OCI-LY7 (cell line): ENCODE data around the gene F3. TPM values are rescaled to one million over a fixed set of nuclear protein-coding genes. Genes with fewer than 3 reads are reported as not detected.

Source experiments
- BruUV-seq: library from RNA; stranded (reverse); fragments of 400-500 nt; replicated peaks from 2 replicates; lab custom pipeline; 2021; lab: Mats Ljungman, UMichigan
- CTCF ChIA-PET: fragments of 300-600 bp; sonication (Branson Sonifier 250); formaldehyde crosslinking; loops from one replicate; lab custom pipeline; 2022; ENCODE audit warnings: antibody characterized with exemption; ENCODE audit not compliant: unreplicated experiment; lab: Charles Lee
- POLR2A ChIA-PET: fragments of 300-600 bp; sonication (Branson Sonifier 250); formaldehyde crosslinking; loops from one replicate; lab custom pipeline; 2022; ENCODE audit warnings: antibody characterized with exemption; lab: Charles Lee
- DNase-seq: peaks from one replicate; pipeline ENCODE4 v3.0.0-alpha.2; 2015; ENCODE audit warnings: low spot score
- H2AFZ ChIP-seq: fragments of 200-600 bp; sonication (generic), shearing (Covaris generic); 2 replicates; pipeline ENCODE4 v1.6.1; 2014; ENCODE audit warnings: mild to moderate bottlenecking, antibody characterized with exemption, low read length, moderate library complexity
- H3K27ac ChIP-seq: fragments of 200-600 bp; sonication (generic); 2 replicates; pipeline ENCODE4 v1.5.1; 2014; ENCODE audit warnings: mixed run types, low read depth, mild to moderate bottlenecking, moderate library complexity, low read length, inconsistent platforms; ENCODE audit not compliant: poor library complexity, severe bottlenecking
- H3K36me3 ChIP-seq: fragments of 200-600 bp; sonication (generic); 2 replicates; pipeline ENCODE4 v1.6.1; 2014; ENCODE audit warnings: mild to moderate bottlenecking, antibody characterized with exemption, low read length, moderate library complexity, mixed read lengths; ENCODE audit not compliant: insufficient read depth
- H3K4me1 ChIP-seq: fragments of 200-600 bp; sonication (generic); 2 replicates; pipeline ENCODE4 v1.5.1; 2014; ENCODE audit warnings: mild to moderate bottlenecking, low read length; ENCODE audit not compliant: insufficient read depth, poor library complexity, severe bottlenecking
- H3K4me2 ChIP-seq: fragments of 200-600 bp; sonication (generic); 2 replicates; pipeline ENCODE4 v1.6.1; 2014; ENCODE audit warnings: mild to moderate bottlenecking, low read length
- H3K4me3 ChIP-seq: fragments of 200-600 bp; sonication (generic); 2 replicates; pipeline ENCODE4 v1.5.1; 2014; ENCODE audit warnings: mild to moderate bottlenecking, low read depth, low read length; ENCODE audit not compliant: poor library complexity, severe bottlenecking
- H3K79me2 ChIP-seq: fragments of 200-600 bp; sonication (generic); 2 replicates; pipeline ENCODE4 v1.6.1; 2016; ENCODE audit warnings: low read depth, mild to moderate bottlenecking, low read length, moderate library complexity, mixed read lengths; ENCODE audit not compliant: insufficient read depth
- H3K9me2 ChIP-seq: fragments of 200-600 bp; sonication (generic); 2 replicates; pipeline ENCODE4 v1.6.1; 2016; ENCODE audit warnings: mild to moderate bottlenecking, low read length, mixed read lengths; ENCODE audit not compliant: insufficient read depth
- H3K9me3 ChIP-seq: fragments of 200-600 bp; sonication (generic); 2 replicates; pipeline ENCODE4 v1.6.1; 2014; ENCODE audit warnings: mild to moderate bottlenecking, mixed run types, low read length, mixed read lengths
- H4K20me1 ChIP-seq: fragments of 200-600 bp; sonication (generic); 2 replicates; pipeline ENCODE4 v1.6.1; 2014; ENCODE audit warnings: mild to moderate bottlenecking, antibody characterized with exemption, low read length, moderate library complexity, mixed read lengths; ENCODE audit not compliant: insufficient read depth
- CTCF ChIP-seq: fragments of 200-600 bp; sonication (generic); conservative IDR thresholded peaks from 2 replicates; pipeline ENCODE4 v1.5.1; 2014; ENCODE audit warnings: mild to moderate bottlenecking, antibody characterized with exemption, low read length, moderate library complexity, mixed read lengths
- EZH2phosphoT487 ChIP-seq: fragments of 200-600 bp; sonication (generic); IDR thresholded peaks from 2 replicates; pipeline ENCODE4 v1.6.1; 2018; ENCODE audit warnings: low read depth, borderline replicate concordance, mild to moderate bottlenecking, mixed run types, antibody characterized with exemption, low read length, moderate library complexity, mixed read lengths
- intact Hi-C: fragments of 100-400 bp; cut with micrococcal nuclease; formaldehyde crosslinking; loops from one replicate; pipeline ENCODE4 v1.10.0; 2022; ENCODE audit not compliant: unreplicated experiment
- total RNA-seq, 2 experiments: library from RNA; depleted of rRNA in 1 of 2; stranded (reverse); fragments of >200 nt in 1 of 2; shearing (Covaris generic) in 1 of 2; gene quantifications; 2 replicates each; pipeline ENCODE4 v1.2.3, GENCODE V29; 2014 to 2022

F3 gene
- total RNA-seq, 2 experiments from 2014 or later, result not detected

GRCh38 chr1:94565901-94566300, 24.3 kb upstream of the F3 start:
- BruUV-seq, result no TSS peak
- H3K4me1 ChIP-seq, result no peaks in the 10 kb centered on the region
- no peak overlapping the region for H3K27ac ChIP-seq
- intact Hi-C loops, result no loop called here
- TF ChIP-seq CTCF (no peak), EZH2phosphoT487 (no peak)
- no peaks in the 10 kb centered on the region for H3K9me3 ChIP-seq
- no peak overlapping the region for H3K4me2 ChIP-seq
- no peak overlapping the region for H3K4me3 ChIP-seq
- H3K36me3 ChIP-seq, result no peaks in the 10 kb centered on the region
- ChIA-PET CTCF (no interaction called here), POLR2A (interaction anchor here (1.5 kb wide), 1 partner anchor 10 kb away, joined by 3 read pairs; no protein-coding TSS in a partner anchor)
- no peaks in the 10 kb centered on the region for H4K20me1 ChIP-seq
- no peaks in the 10 kb centered on the region for H3K9me2 ChIP-seq
- DNase-seq, result no peak
- H3K79me2 ChIP-seq, result no peaks in the 10 kb centered on the region
- no peak overlapping the region for H2AFZ ChIP-seq

- intact Hi-C loops, result no loop called here
- Histone ChIP-seq H3K79me2 (no peaks in the 10 kb centered on the region), H3K36me3 (no peaks in the 10 kb centered on the region), H2AFZ (no peak overlapping the region), H3K9me3 (no peaks in the 10 kb centered on the region), H3K4me2 (no peak overlapping the region), H3K4me1 (no peaks in the 10 kb centered on the region), H4K20me1 (no peaks in the 10 kb centered on the region), H3K4me3 (no peak overlapping the region), H3K27ac (no peak overlapping the region), H3K9me2 (no peaks in the 10 kb centered on the region)
- POLR2A ChIA-PET, result no interaction called here
- no peak for DNase-seq
- no TSS peak for BruUV-seq
- TF ChIP-seq CTCF (no peak), EZH2phosphoT487 (no peak)
- CTCF ChIA-PET, result no interaction called here
These were observed 21.1 kb upstream of the F3 start for GRCh38 chr1:94562519-94563260.

- Histone ChIP-seq H3K79me2 (no peaks in the 10 kb centered on the region), H3K4me1 (no peaks in the 10 kb centered on the region), H3K27ac (no peak overlapping the region), H3K9me2 (no peaks in the 10 kb centered on the region), H2AFZ (no peak overlapping the region), H3K36me3 (no peaks in the 10 kb centered on the region), H3K9me3 (no peaks in the 10 kb centered on the region), H3K4me3 (no peak overlapping the region), H4K20me1 (no peaks in the 10 kb centered on the region), H3K4me2 (no peak overlapping the region)
- TF ChIP-seq EZH2phosphoT487 (no peak), CTCF (no peak)
- DNase-seq, result no peak
- intact Hi-C loops, result no loop called here
- no TSS peak for BruUV-seq
- ChIA-PET POLR2A (interaction anchor here (0.7 kb wide), 2 partner anchors 12 to 135 kb away, joined by 3 to 6 read pairs; no protein-coding TSS in a partner anchor), CTCF (no interaction called here)
These were observed 18.8 kb upstream of the F3 start for GRCh38 chr1:94560333-94560732.
